Fibroblast of lung (primary cell): ENCODE results near the gene PCDHGC4. TPM values are rescaled to one million over a fixed set of nuclear protein-coding genes. Genes with fewer than 3 reads are reported as not detected.

Experiments
- DNase-seq, 2 donors: peaks; one replicate each; pipeline versions ENCODE4 v3.0.0 to v3.0.0-alpha.2; 2010; ENCODE audit warnings: low read depth in 2 of 2
- H2AFZ ChIP-seq: 2 replicates; pipeline ENCODE4 v1.5.1; 2012; ENCODE audit warnings: low read length, control low read depth, inconsistent platforms
- H3K27ac ChIP-seq: 2 replicates; pipeline ENCODE4 v1.5.1; 2011; ENCODE audit warnings: low read length, control low read depth; ENCODE audit not compliant: insufficient read depth
- H3K27me3 ChIP-seq: 2 replicates; pipeline ENCODE4 v1.5.1; 2011; ENCODE audit warnings: mild to moderate bottlenecking, low read length; ENCODE audit not compliant: control insufficient read depth, insufficient read depth
- H3K36me3 ChIP-seq: 2 replicates; pipeline ENCODE4 v1.5.1; 2011; ENCODE audit warnings: low read length; ENCODE audit not compliant: control insufficient read depth, insufficient read depth
- H3K4me1 ChIP-seq: 2 replicates; pipeline ENCODE4 v1.5.1; 2011; ENCODE audit warnings: low read length; ENCODE audit not compliant: control insufficient read depth, insufficient read depth; ENCODE audit errors: extremely low read depth
- H3K4me2 ChIP-seq: 2 replicates; pipeline ENCODE4 v1.5.1; 2011; ENCODE audit warnings: low read length, control low read depth; ENCODE audit not compliant: insufficient read depth; ENCODE audit errors: extremely low read depth
- H3K4me3 ChIP-seq, 4 experiments: fragments of 200-600 bp in 1 of 4; sonication (generic) in 1 of 4; replicated peaks in 1 of 4; 2 replicates each; pipeline ENCODE4 v1.5.1; 2011 to 2016; ENCODE audit warnings: low read length in 4 of 4, low read depth in 3 of 4, mild to moderate bottlenecking in 3 of 4, control low read depth in 2 of 4, inconsistent platforms in 1 of 4, mixed read lengths in 1 of 4; ENCODE audit not compliant: insufficient read depth in 1 of 4; ENCODE audit errors: control extremely low read depth in 1 of 4
- H3K79me2 ChIP-seq: 2 replicates; pipeline ENCODE4 v1.5.1; 2012; ENCODE audit warnings: mild to moderate bottlenecking, low read length, inconsistent platforms; ENCODE audit not compliant: control insufficient read depth, insufficient read depth
- H3K9ac ChIP-seq: 2 replicates; pipeline ENCODE4 v1.5.1; 2011; ENCODE audit warnings: mild to moderate bottlenecking, low read length, control low read depth; ENCODE audit not compliant: insufficient read depth
- H3K9me3 ChIP-seq: 2 replicates; pipeline ENCODE4 v1.5.1; 2012; ENCODE audit warnings: low read depth, low read length; ENCODE audit not compliant: control insufficient read depth, insufficient read depth
- H4K20me1 ChIP-seq: 2 replicates; pipeline ENCODE4 v1.5.1; 2011; ENCODE audit warnings: low read length; ENCODE audit not compliant: control insufficient read depth, insufficient read depth; ENCODE audit errors: extremely low read depth
- EZH2 ChIP-seq: IDR thresholded peaks from 2 replicates; pipeline ENCODE4 v1.5.1; 2012; ENCODE audit warnings: low read length, control low read depth, mild to moderate bottlenecking; ENCODE audit errors: missing control alignments
- polyA plus RNA-seq, 2 donors: library from polyadenylated mRNA; depleted of rRNA in 1 of 2; stranded (reverse) in 1 of 2; unstranded in 1 of 2; fragments of >200 nt; gene quantifications; 2 replicates each; pipeline ENCODE4 v1.2.1, GENCODE V29; 2011 to 2012; ENCODE audit warnings: missing spikeins in 1 of 2
- total RNA-seq: library from RNA; depleted of rRNA; stranded (reverse); fragments of >200 nt; gene quantifications from 2 replicates; pipeline ENCODE4 v1.2.1, GENCODE V29; 2014
- TF ChIP-seq, protein P1 (sequence below), 2 donors: IDR thresholded peaks in 1 of 2; conservative IDR thresholded peaks in 1 of 2; 1 replicate in 1 of 2; 2 replicates in 1 of 2; pipeline ENCODE4 v1.5.1; 2011 to 2012; ENCODE audit warnings: low read length in 2 of 2, control low read depth in 1 of 2, inconsistent platforms in 1 of 2, low read depth in 1 of 2, mild to moderate bottlenecking in 1 of 2

Gene PCDHGC4
- total and polyA plus RNA-seq, 2 donors (not counting 1 experiment from before 2014, with no cell fraction given): 0.48 to 3.0 TPM

DNA sequence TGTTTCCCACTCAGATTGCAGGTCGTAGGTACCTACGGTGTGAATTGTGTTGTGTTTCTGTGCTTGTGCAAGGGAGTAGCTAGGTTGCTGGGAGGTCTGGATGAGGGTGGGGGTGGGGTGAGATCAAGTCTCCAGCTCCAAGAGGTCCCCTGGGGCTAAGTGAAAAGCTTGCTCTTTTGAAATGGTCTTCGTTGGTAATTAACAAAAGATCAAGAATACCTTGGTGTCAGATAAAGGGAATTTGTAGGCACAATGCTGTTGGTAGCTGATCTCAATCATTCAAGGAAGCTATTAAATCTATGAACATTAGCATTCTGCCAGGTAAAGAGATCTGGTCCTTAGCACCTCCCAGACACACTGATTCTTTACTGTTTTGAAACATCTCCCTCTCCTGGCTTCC is 928 bp upstream of the PCDHGC4 start:
- DNase-seq: no peak
- peaks cover 42% of the 10 kb centered on the region for H3K79me2 ChIP-seq
- TF ChIP-seq, protein P1, sequence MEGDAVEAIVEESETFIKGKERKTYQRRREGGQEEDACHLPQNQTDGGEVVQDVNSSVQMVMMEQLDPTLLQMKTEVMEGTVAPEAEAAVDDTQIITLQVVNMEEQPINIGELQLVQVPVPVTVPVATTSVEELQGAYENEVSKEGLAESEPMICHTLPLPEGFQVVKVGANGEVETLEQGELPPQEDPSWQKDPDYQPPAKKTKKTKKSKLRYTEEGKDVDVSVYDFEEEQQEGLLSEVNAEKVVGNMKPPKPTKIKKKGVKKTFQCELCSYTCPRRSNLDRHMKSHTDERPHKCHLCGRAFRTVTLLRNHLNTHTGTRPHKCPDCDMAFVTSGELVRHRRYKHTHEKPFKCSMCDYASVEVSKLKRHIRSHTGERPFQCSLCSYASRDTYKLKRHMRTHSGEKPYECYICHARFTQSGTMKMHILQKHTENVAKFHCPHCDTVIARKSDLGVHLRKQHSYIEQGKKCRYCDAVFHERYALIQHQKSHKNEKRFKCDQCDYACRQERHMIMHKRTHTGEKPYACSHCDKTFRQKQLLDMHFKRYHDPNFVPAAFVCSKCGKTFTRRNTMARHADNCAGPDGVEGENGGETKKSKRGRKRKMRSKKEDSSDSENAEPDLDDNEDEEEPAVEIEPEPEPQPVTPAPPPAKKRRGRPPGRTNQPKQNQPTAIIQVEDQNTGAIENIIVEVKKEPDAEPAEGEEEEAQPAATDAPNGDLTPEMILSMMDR (conservative IDR thresholded peaks at IDR 0.05 in 1 of 2, IDR thresholded peaks at IDR 0.05 in 1 of 2; ENCODE audit: low read depth in 1 of 2, low read length in 2 of 2): no peak
- TF ChIP-seq EZH2: no peak
- peaks cover 3% of the 10 kb centered on the region for H4K20me1 ChIP-seq
- no peak overlapping the region for H3K9ac ChIP-seq
- peaks cover 25% of the 10 kb centered on the region for H3K4me1 ChIP-seq
- peak overlapping the region; percentile 79 for H3K4me2 ChIP-seq
- H3K36me3 ChIP-seq: peaks cover 12% of the 10 kb centered on the region
- no peaks in the 10 kb centered on the region for H3K9me3 ChIP-seq
- H2AFZ ChIP-seq: no peak overlapping the region
- no peaks in the 10 kb centered on the region for H3K27me3 ChIP-seq
- no peak overlapping the region for H3K27ac ChIP-seq
- H3K4me3 ChIP-seq: peak overlapping the region in 2 of 4 experiments; percentile 35 to 46

DNA sequence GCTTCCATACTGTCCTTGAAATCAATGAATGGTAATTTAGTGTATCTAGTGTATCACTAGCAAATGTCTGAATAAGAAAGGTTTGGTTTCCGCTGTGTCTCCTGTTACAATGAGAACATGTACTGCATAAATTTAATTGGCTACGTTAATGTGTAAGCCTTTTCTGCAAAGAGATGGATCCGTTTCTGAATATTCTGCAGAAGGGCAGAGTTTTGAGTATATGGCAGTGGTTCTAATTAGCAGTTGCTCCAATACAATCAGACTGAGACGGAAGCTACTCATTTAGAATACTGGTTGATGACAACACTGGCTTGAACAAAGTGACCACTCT is 555 bp upstream of the PCDHGC4 start:
- Histone ChIP-seq H3K27me3 (no peaks in the 10 kb centered on the region), H3K4me1 (peaks cover 27% of the 10 kb centered on the region), H3K9ac (no peak overlapping the region), H3K79me2 (peaks cover 41% of the 10 kb centered on the region), H3K36me3 (peaks cover 12% of the 10 kb centered on the region), H2AFZ (no peak overlapping the region), H3K4me2 (peak overlapping the region; percentile 79), H3K27ac (no peak overlapping the region), H3K9me3 (no peaks in the 10 kb centered on the region), H3K4me3 (peak overlapping the region in 3 of 4 experiments; percentile 16 to 46 (median 35)), H4K20me1 (peaks cover 3% of the 10 kb centered on the region)
- no peak for DNase-seq
- no peak for TF ChIP-seq EZH2

DNA sequence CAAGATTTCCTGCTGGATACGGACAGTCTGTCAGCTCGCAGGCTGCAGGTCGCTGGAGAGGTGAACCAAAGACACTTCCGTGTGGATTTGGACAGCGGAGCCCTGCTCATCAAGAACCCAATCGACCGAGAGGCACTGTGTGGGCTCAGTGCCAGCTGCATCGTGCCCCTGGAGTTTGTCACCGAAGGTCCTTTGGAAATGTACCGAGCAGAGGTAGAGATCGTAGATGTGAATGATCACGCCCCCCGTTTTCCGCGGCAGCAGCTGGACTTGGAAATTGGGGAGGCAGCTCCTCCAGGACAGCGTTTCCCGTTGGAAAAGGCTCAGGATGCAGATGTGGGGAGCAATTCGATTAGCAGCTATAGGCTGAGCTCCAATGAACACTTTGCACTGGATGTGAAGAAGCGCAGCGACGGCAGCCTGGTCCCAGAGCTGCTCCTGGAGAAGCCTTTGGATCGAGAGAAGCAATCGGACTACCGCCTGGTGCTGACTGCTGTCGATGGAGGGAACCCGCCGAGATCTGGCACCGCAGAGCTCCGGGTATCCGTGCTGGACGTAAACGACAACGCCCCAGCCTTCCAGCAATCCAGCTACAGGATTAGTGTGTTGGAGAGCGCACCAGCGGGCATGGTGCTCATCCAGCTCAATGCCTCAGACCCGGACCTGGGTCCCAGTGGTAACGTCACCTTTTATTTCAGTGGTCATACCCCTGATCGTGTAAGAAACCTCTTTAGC is 658 bp downstream of the PCDHGC4 start:
- H2AFZ ChIP-seq: no peak overlapping the region
- DNase-seq: no peak
- H3K79me2 ChIP-seq: peaks cover 44% of the 10 kb centered on the region
- H3K27me3 ChIP-seq: no peaks in the 10 kb centered on the region
- no peaks in the 10 kb centered on the region for H4K20me1 ChIP-seq
- peaks cover 23% of the 10 kb centered on the region for H3K4me1 ChIP-seq
- peak overlapping the region; percentile 79 for H3K4me2 ChIP-seq
- no peaks in the 10 kb centered on the region for H3K9me3 ChIP-seq
- no peak overlapping the region for H3K27ac ChIP-seq
- TF ChIP-seq, protein P1 (conservative IDR thresholded peaks at IDR 0.05 in 1 of 2, IDR thresholded peaks at IDR 0.05 in 1 of 2; ENCODE audit: low read depth in 1 of 2, low read length in 2 of 2): no peak
- TF ChIP-seq EZH2: no peak
- peak overlapping the region in 2 of 4 experiments; percentile 35 to 46 for H3K4me3 ChIP-seq
- H3K36me3 ChIP-seq: peaks cover 11% of the 10 kb centered on the region
- H3K9ac ChIP-seq: no peak overlapping the region
